GM19467 (cell line): Measurements from ENCODE around the gene KCTD16.

ENCODE experiments used
- ATAC-seq: cut with Tn5 transposase; IDR thresholded peaks from one replicate; pipeline ENCODE4 v1.9.1; 2021; ENCODE audit warnings: mild to moderate bottlenecking, moderate library complexity; ENCODE audit not compliant: unreplicated experiment

Gene KCTD16

GRCh38 chr5:144503123-144503522, 332.4 kb downstream of the KCTD16 start:
- ATAC-seq, result no peak

- ATAC-seq, result no peak
Observed at GRCh38 chr5:144504929-144505577, 334.4 kb downstream of the KCTD16 start.

GRCh38 chr5:144510845-144511579, 340.3 kb downstream of the KCTD16 start:
- ATAC-seq, result no peak

- no peak for ATAC-seq
Observed at GRCh38 chr5:144511580-144512072, 341.0 kb downstream of the KCTD16 start.

DNA sequence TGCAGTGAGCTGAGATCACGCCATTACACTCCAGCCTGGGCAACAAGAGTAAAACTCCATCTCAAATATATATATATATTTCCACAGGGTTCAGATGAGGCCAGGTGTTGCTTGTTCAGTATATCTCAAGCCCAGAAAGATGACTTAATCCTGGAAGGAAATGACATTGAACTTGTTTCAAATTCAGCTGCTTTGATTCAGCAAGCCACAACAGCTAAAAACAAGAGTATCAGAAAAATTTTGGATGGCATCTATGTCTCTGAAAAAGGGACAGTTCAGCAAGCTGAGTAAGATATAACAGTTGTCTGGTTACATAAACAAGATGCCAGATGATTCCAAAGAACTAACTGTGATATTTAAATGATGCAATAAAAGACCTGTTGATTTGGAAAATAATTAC, 352.0 kb downstream of the KCTD16 start:
- no peak for ATAC-seq

- no peak for ATAC-seq
Observed at GRCh38 chr5:144525000-144525399, 354.3 kb downstream of the KCTD16 start.

DNA sequence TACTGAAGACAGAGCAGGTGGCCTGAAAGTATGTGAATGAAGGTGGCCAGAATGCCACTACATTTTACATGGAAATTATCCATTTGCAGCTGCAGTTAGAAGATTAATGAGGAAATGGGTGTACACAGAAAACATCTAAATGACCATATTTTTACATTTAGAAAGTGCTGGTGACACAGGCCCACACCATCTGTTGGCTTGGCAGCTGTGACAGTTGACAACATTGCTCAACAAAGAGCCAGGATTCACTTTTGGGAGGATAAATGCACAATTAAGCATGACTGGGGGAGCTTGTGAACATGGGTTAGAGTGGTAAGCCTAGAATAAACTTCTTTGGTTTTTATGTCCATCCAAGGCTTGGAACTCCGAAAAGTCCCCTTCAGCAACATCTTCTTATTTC, 360.5 kb downstream of the KCTD16 start:
- no peak for ATAC-seq
